OCI-LY7 (cell line): Measurements from ENCODE around the gene GP2.

Experiments used
- EZH2phosphoT487 ChIP-seq: fragments of 200-600 bp; sonication (generic); IDR thresholded peaks from 2 replicates; pipeline ENCODE4 v1.6.1; 2018; ENCODE audit warnings: low read depth, borderline replicate concordance, mild to moderate bottlenecking, mixed run types, antibody characterized with exemption, low read length, moderate library complexity, mixed read lengths
- TF ChIP-seq, protein P1 (sequence below): fragments of 200-600 bp; sonication (generic); conservative IDR thresholded peaks from 2 replicates; pipeline ENCODE4 v1.5.1; 2014; ENCODE audit warnings: mild to moderate bottlenecking, antibody characterized with exemption, low read length, moderate library complexity, mixed read lengths

GRCh38 chr16:20316715-20317114, 10.6 kb downstream of the GP2 start:
- TF ChIP-seq, protein P1, sequence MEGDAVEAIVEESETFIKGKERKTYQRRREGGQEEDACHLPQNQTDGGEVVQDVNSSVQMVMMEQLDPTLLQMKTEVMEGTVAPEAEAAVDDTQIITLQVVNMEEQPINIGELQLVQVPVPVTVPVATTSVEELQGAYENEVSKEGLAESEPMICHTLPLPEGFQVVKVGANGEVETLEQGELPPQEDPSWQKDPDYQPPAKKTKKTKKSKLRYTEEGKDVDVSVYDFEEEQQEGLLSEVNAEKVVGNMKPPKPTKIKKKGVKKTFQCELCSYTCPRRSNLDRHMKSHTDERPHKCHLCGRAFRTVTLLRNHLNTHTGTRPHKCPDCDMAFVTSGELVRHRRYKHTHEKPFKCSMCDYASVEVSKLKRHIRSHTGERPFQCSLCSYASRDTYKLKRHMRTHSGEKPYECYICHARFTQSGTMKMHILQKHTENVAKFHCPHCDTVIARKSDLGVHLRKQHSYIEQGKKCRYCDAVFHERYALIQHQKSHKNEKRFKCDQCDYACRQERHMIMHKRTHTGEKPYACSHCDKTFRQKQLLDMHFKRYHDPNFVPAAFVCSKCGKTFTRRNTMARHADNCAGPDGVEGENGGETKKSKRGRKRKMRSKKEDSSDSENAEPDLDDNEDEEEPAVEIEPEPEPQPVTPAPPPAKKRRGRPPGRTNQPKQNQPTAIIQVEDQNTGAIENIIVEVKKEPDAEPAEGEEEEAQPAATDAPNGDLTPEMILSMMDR: no peak
- no peak for TF ChIP-seq EZH2phosphoT487
